Left renal pelvis (tissue), 4 donors: Measurements from ENCODE around the gene RAB30. TPM values are rescaled to one million over a fixed set of nuclear protein-coding genes. Genes with fewer than 3 reads are reported as not detected.

Experiments
- DNase-seq, 4 donors: peaks; one replicate each; pipeline ENCODE4 v3.0.0-alpha.2; 2013; ENCODE audit warnings: low read depth in 4 of 4, low spot score in 3 of 4
- polyA plus RNA-seq, 4 donors: library from polyadenylated mRNA; unstranded; fragments of 120-200 nt; gene quantifications; one replicate each; pipeline ENCODE4 v1.2.1, GENCODE V29; 2013; ENCODE audit not compliant: insufficient read length in 4 of 4

RAB30 gene
- polyA plus RNA-seq = 10 to 100 TPM in 1 of 4 donors, 1 to 10 TPM in 3; 6.1 to 17.8 (median 8.8) TPM

GRCh38 chr11:83071567-83072349, at the start of gene RAB30:
Gene RAB30, minus strand, starts transcription at chr11:83071897. Its CDS starts 74,581 bp downstream, at chr11:82997316.
- peak; percentile 98 to 100 (median 100) for DNase-seq

GRCh38 chr11:83120327-83120726, 48.6 kb upstream of the RAB30 start:
- DNase-seq = no peak

- DNase-seq = no peak
These were observed 47.5 kb upstream of the RAB30 start for GRCh38 chr11:83119216-83119615.

GRCh38 chr11:83118814-83119213, 47.1 kb upstream of the RAB30 start:
- no peak for DNase-seq

- DNase-seq = no peak
These were observed 44.4 kb upstream of the RAB30 start for GRCh38 chr11:83116015-83116641.

GRCh38 chr11:83115551-83115950, 43.9 kb upstream of the RAB30 start:
- DNase-seq = no peak

GRCh38 chr11:83115026-83115425, 43.3 kb upstream of the RAB30 start:
- DNase-seq = no peak

- no peak for DNase-seq
These were observed 41.2 kb upstream of the RAB30 start for GRCh38 chr11:83112886-83113285.

- DNase-seq = no peak
These were observed 33.5 kb upstream of the RAB30 start for GRCh38 chr11:83105168-83105567.

GRCh38 chr11:83102834-83103233, 31.1 kb upstream of the RAB30 start:
- DNase-seq = no peak

GRCh38 chr11:83097429-83098075, 25.9 kb upstream of the RAB30 start:
- no peak for DNase-seq

- no peak for DNase-seq
These were observed 21.9 kb upstream of the RAB30 start for GRCh38 chr11:83093634-83094033.

GRCh38 chr11:83092488-83093384, 21.0 kb upstream of the RAB30 start:
- peak in 2 of 4 donors; percentile 46 to 63 for DNase-seq

GRCh38 chr11:83088965-83089364, 17.3 kb upstream of the RAB30 start:
- DNase-seq = no peak

GRCh38 chr11:83087035-83087434, 15.3 kb upstream of the RAB30 start:
- DNase-seq = no peak

- DNase-seq = no peak
These were observed 8.1 kb upstream of the RAB30 start for GRCh38 chr11:83079820-83080219.

GRCh38 chr11:83078269-83078668, 6.6 kb upstream of the RAB30 start:
- DNase-seq = no peak

- DNase-seq = no peak
These were observed 2.2 kb upstream of the RAB30 start for GRCh38 chr11:83073884-83074283.

GRCh38 chr11:83073258-83073657, 1.6 kb upstream of the RAB30 start:
- no peak for DNase-seq
